Muscle of back (tissue), 13 donors: ENCODE data around the gene ANTXRL. TPM values are rescaled to one million over a fixed set of nuclear protein-coding genes. Genes with fewer than 3 reads are reported as not detected.
"Not testable (repeated sequence)": the region's sequence is repeated elsewhere in the genome, so short reads cannot be mapped to it uniquely, and the experiment has no call there.

Experiments
- DNase-seq, 3 donors: peaks; one replicate each; pipeline versions ENCODE4 v3.0.0 to v3.0.0-alpha.2; 2013
- long read RNA-seq, 9 donors: transcript quantifications; one replicate each; lab custom pipeline, GENCODE V29; 2026
- polyA plus RNA-seq, 10 donors: library from polyadenylated mRNA; unstranded; fragments of 120-200 nt; gene quantifications; one replicate each; pipeline ENCODE4 v1.2.1, GENCODE V29; 2013; ENCODE audit not compliant: insufficient read length in 10 of 10

Gene ANTXRL
- polyA plus RNA-seq = under 1 TPM in 2 of 10 donors, not detected in 8; 0.11 to 0.21 TPM
- long read RNA-seq, donor 1 = 0 reads
- long read RNA-seq, donor 2 = 0 reads
- long read RNA-seq, donor 3 = 0 reads
- long read RNA-seq, donor 4 = 0 reads
- long read RNA-seq, donor 5 = 0 reads
- long read RNA-seq, donor 6 = 0 reads
- long read RNA-seq, donor 7 = 0 reads
- long read RNA-seq, donor 8 = 0 reads
- long read RNA-seq, donor 9 = 0 reads

DNA sequence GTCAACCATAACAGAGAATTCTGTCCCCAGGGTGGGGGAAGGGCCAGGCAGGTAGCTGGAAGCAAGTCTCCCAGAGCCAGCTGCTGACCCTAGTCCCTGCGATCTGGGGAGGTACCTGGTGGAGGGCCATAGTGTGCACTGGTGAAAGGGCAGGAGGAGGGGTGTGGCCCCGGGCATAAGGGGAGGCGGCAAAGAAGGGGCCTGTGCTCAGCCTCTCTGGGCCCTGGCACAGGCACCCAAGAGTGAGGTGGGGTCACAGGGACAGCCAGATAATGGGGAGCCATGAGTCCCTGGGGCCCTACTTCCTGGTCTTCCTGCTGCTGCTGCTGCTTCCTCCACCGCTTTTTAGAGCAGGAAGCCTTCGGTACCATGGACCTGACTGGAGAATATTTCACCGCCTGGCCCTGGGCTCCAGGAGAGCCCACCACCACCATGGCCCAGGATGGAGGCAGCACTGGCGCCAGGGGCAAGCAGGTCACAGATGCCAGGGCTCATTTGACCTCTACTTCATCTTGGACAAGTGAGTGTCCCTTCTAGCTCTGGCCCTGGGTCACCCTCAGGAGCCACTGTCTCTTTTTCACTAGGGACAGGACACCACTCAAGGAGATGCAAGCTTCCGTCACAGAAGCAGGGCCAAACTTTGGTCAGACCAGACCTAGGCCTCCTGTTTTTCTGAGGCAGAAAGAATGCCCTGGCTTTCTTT lies at the start of gene ANTXRL:
Gene ANTXRL (plus strand): TSS at position 7 of the 703 bp plus-strand sequence. CDS start 266 bp downstream, at position 273.
- DNase-seq = no peak

DNA sequence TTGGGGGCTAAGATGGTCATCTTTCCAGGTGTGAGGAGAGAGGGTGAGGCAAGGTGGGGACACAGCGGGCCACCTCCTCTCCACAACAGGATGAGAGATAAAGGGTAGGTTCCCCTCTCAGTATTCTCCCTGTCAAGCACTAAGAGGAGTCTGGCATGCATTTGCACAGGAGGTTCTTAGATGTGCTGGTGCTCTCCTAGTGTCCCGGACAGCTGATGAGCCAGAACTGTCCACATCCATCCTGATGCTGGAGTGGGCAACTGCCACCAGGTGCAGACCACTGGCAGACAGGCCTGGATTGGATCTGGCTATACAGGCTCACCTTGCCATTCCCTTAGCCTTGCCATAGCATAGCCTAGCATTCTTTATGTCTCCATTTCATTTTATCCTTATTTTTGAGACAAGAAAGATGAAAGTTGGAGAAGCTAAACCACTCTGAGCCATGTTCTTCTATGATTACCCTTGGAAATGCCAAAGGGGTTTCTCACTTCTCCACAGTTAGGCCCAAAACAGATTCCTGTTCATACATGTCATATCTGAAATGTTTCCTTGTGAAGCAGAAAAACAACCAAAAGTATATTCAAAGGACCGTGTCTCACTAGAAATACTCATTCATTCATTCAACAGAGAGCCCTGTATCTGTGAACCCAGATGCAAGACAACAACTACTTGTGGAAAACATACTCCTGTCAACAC lies 48.8 kb upstream of the ANTXRL start:
- DNase-seq = no peak

DNA sequence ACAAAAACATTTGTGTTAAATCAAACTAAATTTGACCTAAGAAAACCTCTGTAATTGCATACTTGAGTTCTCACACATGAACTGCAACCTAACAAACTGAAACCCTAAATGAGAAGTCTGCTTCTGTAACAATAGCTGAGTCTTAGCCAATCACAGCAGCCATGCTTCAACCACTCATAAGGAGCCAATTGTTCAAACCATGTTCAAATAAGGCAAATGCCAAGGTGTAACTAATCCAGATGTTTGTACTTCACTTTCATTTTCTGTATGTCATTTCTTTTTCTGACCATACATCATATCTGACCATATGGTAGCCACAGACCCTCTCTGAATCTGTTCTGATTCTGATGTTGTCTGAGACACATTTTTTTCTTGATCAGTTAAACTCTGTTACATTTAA lies 47.5 kb upstream of the ANTXRL start:
- DNase-seq = no peak

DNA sequence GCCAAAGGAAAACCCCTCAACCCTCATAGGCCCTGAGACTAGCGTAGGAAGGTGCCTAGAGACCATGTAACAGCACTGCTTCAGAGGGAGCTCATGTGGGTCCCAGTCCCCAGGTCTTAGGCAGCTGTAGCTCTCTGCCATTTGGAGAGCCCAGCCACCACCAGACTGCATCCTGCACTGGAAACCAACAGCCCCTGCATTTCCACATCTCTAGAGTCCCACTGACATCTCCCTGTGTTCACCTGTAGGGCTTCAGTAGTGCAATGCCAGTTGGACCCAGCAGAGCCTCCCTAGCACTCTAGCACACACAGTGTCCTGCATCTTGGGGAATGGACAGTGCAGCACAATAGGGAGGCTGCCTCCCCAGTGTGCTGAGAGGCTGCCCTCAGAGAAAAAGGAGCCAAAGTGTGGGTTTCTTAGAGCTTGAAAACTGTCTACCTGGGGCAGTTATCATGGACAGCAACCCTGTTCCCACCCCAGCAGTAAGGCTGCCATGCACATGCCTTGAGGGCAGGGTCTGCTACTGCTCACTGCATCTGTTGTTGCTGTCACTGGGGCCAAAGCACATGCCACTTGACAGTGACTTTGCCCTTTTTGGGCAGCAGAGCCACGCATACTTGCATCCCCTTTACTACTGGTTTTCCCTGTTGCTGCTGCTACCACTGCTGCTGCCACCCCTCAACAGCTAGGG lies 46.7 kb upstream of the ANTXRL start:
- no peak for DNase-seq

DNA sequence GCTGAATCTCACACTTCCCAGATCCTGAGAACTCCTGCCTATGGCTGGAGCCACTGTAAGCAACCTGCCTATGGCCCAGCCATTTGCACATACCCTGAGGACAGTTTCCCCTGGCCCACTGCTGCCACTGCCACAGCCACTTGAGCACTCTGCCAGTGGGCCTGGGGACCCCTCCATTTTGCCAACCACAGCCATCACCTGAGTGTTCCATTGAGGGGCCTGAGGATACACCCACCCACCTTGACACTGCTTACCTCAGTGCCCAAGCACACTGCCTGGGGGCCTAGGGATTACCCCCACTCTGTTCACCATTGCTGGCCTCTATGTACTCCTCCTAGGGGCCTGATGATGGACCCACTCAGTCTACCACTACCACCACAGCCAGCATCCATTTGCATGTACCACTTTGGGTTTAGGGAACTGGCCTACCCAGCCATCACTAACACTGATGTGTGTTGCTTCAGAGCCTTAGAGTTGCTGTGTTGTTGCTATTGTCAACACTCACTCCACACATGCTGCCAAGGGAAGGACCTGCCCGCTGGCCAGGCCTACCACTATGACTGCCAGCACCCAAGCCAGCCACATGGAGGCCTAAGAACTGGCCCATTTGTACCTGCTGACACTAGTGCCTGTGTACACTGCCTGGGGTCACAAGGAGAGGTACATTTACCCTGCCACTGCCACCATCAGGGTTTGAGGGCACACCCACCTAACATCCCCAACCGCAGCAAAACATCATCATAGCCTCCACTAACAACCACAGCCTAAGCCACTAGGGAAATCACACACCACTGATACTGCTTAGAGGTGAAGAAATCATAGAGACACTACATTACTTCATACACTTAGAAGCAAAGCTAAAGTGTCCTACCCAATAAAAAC lies 45.9 kb upstream of the ANTXRL start:
- no peak for DNase-seq

DNA sequence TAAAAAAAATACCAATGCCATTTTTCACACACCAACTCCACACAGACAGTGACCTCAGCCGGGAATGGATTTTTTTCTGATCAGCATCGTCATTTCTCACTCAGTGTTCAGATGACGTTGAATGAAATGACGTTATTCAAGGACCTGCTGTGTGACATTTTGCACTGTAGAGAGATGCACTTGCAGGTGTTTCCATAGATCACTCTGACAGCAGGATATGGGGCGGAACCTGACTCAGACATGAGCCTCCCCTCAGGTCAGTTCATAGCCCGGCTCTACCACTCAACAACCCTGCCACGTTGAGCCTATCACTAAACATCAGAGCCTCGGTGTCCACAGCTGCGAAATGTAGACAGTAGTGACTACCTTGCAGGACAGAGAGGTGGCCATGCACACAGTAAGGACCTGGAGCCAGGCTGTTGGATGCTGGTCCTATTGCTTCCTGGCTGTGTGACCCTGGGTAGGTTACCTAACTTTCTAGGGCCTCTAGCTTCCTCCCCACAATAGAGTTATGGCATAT lies 41.4 kb upstream of the ANTXRL start:
- no peak for DNase-seq

DNA sequence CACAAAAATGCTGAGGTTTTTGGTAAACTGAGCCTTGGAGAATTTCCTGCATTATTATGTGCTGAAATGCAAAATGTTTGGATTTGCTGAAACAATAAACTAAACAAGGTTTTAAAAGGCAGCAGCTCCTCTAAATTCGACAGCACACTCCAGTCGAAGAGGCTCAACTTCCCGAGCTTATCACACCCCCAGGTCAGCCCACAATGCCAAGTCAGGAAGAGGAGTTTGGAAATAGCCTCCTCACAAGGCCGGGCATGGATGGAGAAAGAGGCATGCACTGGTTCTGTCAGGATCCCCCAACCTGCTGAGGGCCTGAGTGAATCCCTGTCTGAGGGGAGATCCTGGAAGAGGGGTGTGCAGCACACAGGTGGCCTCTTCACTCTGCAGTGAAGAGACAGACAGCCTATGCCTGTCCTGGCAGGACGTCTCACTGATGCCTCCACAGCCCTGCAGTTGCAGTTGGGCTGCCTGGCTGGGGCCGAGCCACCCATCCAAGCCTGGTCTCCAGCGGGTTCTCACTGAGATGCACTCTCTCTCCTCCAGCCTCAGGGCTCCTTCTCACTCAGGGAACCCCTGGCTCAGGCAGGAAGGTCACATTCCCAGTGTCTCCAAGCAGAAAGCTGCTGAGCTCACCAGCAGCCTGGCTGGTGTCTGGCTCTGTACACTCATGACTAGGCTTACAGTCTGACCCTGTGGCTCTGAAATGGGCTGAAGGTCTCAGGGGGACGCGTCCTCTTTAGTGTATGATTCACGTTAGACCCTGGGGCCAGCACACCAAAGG lies 40.2 kb upstream of the ANTXRL start:
- DNase-seq = not testable (repeated sequence)

DNA sequence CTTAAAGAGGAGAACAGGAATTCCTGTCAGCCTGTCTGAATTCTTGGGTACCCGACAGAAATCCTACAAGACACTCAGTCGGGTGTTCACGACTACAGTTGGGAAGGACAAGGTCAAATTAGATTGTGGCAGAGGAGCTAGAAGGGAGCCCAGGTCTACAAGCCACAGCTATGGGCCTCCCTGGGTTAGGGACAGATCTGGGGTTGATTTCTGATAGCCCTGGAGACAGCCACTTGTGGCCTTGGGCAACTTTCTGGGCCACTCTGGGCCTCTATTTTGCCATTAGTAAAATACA lies 39.7 kb upstream of the ANTXRL start:
- DNase-seq = no peak

DNA sequence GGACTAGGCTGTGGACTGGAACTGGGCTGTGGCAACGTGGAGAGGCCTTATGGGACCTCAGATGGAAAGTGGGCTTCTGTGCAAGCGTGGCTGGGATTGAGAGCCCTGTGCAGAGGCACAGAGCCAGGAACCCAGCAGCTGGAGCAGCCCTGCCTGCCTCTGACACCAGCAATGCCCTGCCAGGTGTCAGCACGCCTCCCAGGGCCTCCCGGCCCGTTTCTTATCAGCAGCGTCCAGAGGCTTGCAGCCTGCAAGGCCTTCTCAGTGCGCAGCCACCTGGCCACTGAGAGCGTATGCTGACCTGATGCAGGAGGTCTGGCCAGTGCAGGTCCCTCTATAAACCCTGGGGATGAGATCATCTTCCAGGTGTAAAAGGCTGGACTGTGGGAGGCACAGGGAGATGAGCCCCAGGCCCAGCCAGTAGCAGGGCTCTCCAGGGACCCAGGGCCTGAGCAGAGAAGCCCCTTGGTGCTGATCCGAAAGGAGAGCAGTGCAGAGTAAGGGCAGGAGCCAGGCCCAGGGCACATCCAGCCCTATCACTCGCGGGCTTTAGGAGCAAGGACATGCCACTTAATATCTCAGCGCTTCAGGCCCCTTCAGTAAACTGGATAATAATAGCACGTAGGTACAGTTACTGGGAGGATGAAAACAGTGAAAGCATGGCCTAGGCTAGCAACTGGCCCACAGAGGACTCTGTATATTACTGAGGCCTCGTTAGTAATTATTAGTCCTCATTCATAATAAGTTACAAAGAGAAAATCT lies 38.8 kb upstream of the ANTXRL start:
- peak in 1 of 3 donors; percentile 30 for DNase-seq

DNA sequence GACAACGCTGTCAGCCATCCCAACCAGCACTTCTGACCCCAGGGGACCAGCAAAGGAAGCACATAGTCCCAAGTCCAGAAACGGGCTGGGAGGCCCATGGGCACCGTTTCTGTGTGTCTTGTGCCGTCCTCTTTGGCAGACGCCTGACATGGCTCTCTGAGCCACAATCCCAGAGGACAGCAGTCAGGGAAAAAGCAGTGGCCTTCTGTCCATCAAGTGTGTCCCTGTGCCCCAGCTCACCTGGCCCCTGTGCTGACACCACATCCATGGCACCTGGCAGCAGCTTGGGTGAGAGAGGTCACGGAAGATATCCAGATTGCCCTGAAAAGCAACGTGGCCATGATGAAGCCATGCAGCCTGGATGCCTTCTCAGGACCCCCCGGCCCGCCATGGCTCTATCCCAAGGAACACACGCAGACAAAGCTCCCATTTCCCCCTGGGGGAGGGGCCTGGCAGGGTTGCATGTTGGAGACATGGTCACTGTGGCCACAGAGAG lies 38.1 kb upstream of the ANTXRL start:
- DNase-seq = no peak

DNA sequence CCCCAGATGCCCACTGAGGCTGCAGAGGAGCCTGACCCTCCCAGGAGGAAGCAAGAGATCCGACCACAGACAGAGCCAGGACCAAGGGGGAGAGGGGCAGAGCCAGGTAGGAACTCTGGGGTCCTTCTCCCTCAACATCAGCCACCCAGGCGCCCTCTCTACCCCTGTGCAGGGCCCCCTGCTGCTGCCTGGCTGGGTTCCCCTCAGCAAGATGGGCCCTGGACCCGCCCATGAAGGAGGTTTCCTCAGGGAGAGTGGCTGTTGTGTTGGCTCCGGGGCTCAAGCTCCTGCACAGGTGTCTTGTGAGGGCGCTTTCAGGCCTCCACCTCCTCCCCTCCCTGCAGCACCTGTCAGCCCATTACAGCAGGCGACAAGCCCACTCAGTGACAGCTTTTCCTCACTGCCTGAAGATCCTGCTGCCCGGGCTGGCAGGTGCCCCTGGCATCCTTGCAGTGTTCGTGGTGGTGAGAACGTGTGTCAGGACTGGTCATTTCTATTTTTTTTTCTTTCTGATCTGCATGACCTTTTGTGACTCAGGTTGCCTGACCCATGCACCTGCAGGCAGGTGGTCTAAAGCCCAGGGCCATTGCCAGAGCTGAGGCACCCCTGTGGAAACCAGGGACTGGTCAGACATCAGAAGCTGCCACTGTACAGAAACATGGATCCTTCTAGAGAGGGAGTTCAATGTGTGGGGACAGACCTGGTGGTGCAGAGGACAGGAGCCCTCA lies 37.0 kb upstream of the ANTXRL start:
- DNase-seq = not testable (repeated sequence)

DNA sequence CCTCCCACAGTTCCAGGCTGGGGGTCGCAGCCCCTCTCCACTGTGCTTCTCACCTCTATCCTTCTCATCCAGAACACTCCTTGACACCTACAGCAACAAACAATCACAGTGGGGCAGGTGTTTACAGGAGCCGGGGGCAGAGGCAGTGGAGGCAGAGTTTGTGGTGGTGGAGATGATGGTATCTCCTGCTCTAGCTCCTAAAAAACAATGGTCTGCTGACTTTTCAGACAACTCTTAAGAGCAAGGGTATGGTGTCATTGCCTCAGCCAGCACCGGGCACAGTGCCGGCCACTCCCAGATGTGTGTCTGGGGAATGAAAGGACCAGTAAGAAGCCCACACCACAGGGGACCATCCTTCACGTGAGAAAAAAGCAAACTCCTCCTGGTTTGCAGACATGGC lies 36.3 kb upstream of the ANTXRL start:
- no peak for DNase-seq

DNA sequence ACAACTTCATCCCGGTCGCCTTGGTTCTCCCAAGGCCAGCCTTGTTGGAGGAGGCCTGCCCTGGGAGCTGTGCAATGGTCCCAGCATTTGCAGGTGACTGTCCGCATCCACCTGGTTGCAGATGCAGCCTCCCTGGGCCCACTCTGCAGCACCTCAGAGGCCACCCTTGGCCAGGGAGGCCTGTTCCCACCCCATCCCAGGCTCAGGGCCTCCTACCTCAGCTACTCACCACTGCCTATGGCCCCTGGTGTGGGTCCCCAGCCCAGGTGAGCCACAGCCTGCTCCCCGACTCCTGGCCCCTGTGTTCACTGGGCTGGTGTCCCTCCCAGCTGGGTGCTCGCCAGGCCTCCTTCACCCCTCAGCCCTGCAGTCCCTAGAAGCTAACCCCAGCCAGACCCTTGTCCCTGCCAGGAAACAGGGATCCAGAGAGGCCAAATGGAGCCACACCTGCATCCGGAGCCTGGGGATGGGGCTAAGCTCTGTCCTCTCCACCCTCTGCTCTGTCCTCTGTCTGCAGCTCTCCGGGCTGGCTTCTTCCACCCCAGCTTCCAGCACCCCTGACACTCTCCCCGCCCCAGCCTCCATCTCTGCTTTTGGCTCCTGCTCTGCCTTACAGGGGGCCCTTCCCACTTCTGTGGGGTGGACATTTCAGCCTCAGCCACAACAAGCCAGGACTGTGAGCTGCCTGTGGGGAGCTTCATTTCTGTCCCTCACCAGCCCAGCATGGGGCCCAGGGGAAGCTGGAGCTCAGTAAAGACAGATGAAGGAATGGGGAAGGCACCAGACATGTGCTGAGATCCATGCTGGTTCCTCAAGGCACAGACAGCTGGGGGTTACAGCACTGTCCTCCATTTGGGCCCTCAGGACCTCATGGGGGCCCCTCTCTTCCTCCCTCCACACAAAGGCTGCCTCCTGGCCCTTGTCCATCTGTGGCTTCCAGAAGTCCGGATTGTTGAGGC lies 35.6 kb upstream of the ANTXRL start:
- DNase-seq = no peak

DNA sequence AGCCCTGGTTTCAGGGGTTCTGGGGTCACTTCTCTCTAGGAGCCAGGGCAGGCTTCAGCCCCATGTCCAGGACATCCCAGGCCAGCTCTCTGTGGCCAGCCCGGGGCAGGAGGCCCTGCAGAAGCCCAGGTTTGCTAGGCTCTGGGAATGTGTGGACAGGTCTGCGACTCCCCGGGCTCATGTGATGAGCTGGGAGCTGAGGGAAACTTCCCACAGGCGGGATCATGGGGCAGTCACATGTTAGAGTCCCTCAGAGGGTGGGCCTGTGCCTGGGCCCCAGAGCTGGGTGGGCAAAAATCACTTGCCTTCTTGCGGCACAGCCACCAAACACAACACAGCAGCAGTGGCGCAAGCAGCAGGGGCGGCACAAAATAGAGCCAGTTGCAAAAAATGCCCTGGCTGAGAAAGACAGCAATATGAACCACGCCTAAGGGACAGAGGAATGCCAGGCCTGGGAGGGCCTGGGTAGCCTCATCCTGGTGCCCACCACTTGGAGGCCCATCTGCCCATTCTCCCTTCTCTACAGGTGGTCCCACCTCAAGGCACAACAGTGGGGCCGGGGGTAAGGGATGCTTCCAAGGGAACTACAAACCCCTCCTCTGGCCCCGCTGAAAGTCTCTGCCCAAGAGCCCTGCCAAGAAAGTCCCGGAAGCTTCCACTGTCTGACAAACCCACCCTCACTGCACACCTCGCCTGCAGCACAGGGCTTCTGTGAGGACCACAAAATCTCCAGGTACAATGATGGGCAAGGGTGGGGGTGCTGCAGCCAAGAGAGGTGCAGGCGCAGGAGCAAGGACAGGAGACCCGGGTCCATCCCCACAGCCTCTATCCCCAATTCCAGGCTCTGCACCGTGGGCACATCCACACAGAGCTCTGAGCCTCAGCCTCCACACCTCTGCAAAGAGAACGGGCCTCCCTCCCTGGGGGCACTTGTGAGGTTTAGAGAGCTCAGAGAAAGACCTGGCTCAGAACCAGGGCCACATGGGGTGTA lies 34.6 kb upstream of the ANTXRL start:
- no peak for DNase-seq

DNA sequence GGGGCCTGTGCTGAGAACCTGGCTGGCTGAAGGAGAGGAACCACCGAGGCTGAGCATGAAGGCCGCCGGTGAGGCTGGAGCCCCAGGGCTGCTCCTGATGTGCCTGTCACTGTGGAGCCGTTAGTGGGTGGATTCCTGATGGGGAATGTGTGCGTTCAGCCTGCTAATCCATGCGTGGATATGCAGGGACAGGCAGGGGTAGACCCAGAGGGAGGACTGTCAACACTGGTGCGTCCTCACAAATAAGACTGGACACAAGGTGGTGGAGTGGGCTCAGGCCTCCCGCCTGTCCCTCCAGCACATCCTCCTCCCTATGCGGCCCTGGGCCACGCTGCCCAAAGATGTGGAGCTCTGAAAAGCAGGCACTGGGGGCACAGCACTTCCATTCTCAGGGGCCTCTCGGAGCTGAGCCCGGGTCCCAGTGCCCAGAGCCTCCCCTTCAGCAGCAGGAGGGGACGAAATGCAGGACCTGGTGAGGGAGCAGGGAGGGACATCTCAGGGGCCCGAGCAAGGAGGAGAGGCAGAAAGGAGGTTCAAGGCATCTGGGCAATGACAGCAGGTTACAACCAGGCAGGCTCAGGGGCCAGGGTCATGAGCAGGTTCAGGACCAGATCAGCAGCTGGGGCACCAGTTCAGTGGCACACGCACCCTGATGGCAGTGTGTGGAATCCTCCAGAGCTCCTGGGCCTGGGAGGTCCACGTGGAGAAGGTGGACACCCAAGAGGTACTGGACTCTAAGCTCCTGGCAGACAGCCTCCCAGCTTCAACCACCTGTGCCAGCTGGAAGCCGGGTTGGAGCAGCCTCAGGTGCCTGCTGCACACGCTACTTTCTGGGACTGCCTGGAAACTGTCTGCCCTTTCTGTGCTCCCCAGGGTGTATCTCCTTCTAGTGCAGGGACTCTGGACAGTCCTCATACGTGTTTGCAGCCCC lies 33.5 kb upstream of the ANTXRL start:
- DNase-seq = no peak
